Measurements from ENCODE around the gene PSMC3IP. TPM values are rescaled to one million over a fixed set of nuclear protein-coding genes. Genes with fewer than 3 reads are reported as not detected.

PSMC3IP gene
- polyA plus RNA-seq, 1 donor (not counting 4 experiments of a cell fraction or from before 2014, with no cell fraction given) = 7.7 TPM

- peaks cover 4% of the 10 kb centered on the region for H3K9me1 ChIP-seq (ENCODE audit: control insufficient read depth, extremely low read depth, insufficient read depth, low read length)
- peaks cover 34% of the 10 kb centered on the region for H3K4me1 ChIP-seq (ENCODE audit: control insufficient read depth, extremely low read depth, insufficient read depth, low read length)
- H3K4me3 ChIP-seq (ENCODE audit: control insufficient read depth in 2 of 3, extremely low read depth in 1 of 3, insufficient read depth in 2 of 3, low read depth in 1 of 3, low read length in 3 of 3) = peak overlapping the region in 2 of 3 experiments; percentile 39 to 50
- H3K9me3 ChIP-seq (ENCODE audit: control insufficient read depth, low read depth, low read length) = no peaks in the 10 kb centered on the region
- H3K79me2 ChIP-seq (ENCODE audit: control insufficient read depth, insufficient read depth, low read length) = no peaks in the 10 kb centered on the region
- FAIRE-seq (peak; percentile 97), DNase-seq (ENCODE audit: low read depth, low spot score) (no peak)
- TF ChIP-seq, protein P1, sequence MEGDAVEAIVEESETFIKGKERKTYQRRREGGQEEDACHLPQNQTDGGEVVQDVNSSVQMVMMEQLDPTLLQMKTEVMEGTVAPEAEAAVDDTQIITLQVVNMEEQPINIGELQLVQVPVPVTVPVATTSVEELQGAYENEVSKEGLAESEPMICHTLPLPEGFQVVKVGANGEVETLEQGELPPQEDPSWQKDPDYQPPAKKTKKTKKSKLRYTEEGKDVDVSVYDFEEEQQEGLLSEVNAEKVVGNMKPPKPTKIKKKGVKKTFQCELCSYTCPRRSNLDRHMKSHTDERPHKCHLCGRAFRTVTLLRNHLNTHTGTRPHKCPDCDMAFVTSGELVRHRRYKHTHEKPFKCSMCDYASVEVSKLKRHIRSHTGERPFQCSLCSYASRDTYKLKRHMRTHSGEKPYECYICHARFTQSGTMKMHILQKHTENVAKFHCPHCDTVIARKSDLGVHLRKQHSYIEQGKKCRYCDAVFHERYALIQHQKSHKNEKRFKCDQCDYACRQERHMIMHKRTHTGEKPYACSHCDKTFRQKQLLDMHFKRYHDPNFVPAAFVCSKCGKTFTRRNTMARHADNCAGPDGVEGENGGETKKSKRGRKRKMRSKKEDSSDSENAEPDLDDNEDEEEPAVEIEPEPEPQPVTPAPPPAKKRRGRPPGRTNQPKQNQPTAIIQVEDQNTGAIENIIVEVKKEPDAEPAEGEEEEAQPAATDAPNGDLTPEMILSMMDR (optimal IDR thresholded peaks at IDR 0.05 in 1 of 3, IDR thresholded peaks at IDR 0.05 in 1 of 3, conservative IDR thresholded peaks at IDR 0.05 in 1 of 3; ENCODE audit: extremely low read depth in 1 of 3, insufficient read depth in 2 of 3, low read length in 3 of 3) = no peak
- no peak for TF ChIP-seq EZH2 (IDR thresholded peaks at IDR 0.05; ENCODE audit: low read length)
- no peaks in the 10 kb centered on the region for H4K20me1 ChIP-seq (ENCODE audit: control insufficient read depth, extremely low read depth, insufficient read depth, low read length)
- H3K27me3 ChIP-seq (ENCODE audit: control insufficient read depth, extremely low read depth, insufficient read depth, low read length) = no peaks in the 10 kb centered on the region
- H3K4me2 ChIP-seq (ENCODE audit: control insufficient read depth, extremely low read depth, insufficient read depth, low read depth, low read length) = peak overlapping the region; percentile 88
- peaks cover 32 to 43% of the 10 kb centered on the region in 2 experiments for H3K36me3 ChIP-seq (ENCODE audit: control insufficient read depth in 2 of 2, extremely low read depth in 1 of 2, insufficient read depth in 2 of 2, low read length in 2 of 2)
- H3K9ac ChIP-seq (ENCODE audit: control insufficient read depth, extremely low read depth, insufficient read depth, low read length) = peak overlapping the region; percentile 48
- H2AFZ ChIP-seq (ENCODE audit: control insufficient read depth, low read length) = peak overlapping the region; percentile 21
- H3K27ac ChIP-seq (ENCODE audit: control insufficient read depth, insufficient read depth, low read length) = peak overlapping the region; percentile 86
- dilution Hi-C loops (cut with MboI; ENCODE audit: extremely low pct_ligation_motif_present, low sequenced_read_pairs) = no loop called here
Observed at GRCh38 chr17:42586514-42587230, 9.1 kb upstream of the PSMC3IP start.

- peaks cover 4% of the 10 kb centered on the region for H3K9me1 ChIP-seq (ENCODE audit: control insufficient read depth, extremely low read depth, insufficient read depth, low read length)
- no peaks in the 10 kb centered on the region for H3K9me3 ChIP-seq (ENCODE audit: control insufficient read depth, low read depth, low read length)
- DNase-seq (ENCODE audit: low read depth, low spot score) (no peak), FAIRE-seq (no peak)
- H3K27me3 ChIP-seq (ENCODE audit: control insufficient read depth, extremely low read depth, insufficient read depth, low read length) = no peaks in the 10 kb centered on the region
- H3K4me3 ChIP-seq (ENCODE audit: control insufficient read depth in 2 of 3, extremely low read depth in 1 of 3, insufficient read depth in 2 of 3, low read depth in 1 of 3, low read length in 3 of 3) = no peak overlapping the region
- no peaks in the 10 kb centered on the region for H4K20me1 ChIP-seq (ENCODE audit: control insufficient read depth, extremely low read depth, insufficient read depth, low read length)
- H3K36me3 ChIP-seq (ENCODE audit: control insufficient read depth in 2 of 2, extremely low read depth in 1 of 2, insufficient read depth in 2 of 2, low read length in 2 of 2) = peaks cover 33 to 45% of the 10 kb centered on the region in 2 experiments
- no peak overlapping the region for H3K4me2 ChIP-seq (ENCODE audit: control insufficient read depth, extremely low read depth, insufficient read depth, low read depth, low read length)
- dilution Hi-C loops (cut with MboI; ENCODE audit: extremely low pct_ligation_motif_present, low sequenced_read_pairs) = no loop called here
- no peak overlapping the region for H3K9ac ChIP-seq (ENCODE audit: control insufficient read depth, extremely low read depth, insufficient read depth, low read length)
- H3K79me2 ChIP-seq (ENCODE audit: control insufficient read depth, insufficient read depth, low read length) = no peaks in the 10 kb centered on the region
- no peak for TF ChIP-seq EZH2 (IDR thresholded peaks at IDR 0.05; ENCODE audit: low read length)
- TF ChIP-seq, protein P1 (optimal IDR thresholded peaks at IDR 0.05 in 1 of 3, IDR thresholded peaks at IDR 0.05 in 1 of 3, conservative IDR thresholded peaks at IDR 0.05 in 1 of 3; ENCODE audit: extremely low read depth in 1 of 3, insufficient read depth in 2 of 3, low read length in 3 of 3) = no peak
- H3K4me1 ChIP-seq (ENCODE audit: control insufficient read depth, extremely low read depth, insufficient read depth, low read length) = peaks cover 34% of the 10 kb centered on the region
- no peak overlapping the region for H2AFZ ChIP-seq (ENCODE audit: control insufficient read depth, low read length)
- no peak overlapping the region for H3K27ac ChIP-seq (ENCODE audit: control insufficient read depth, insufficient read depth, low read length)
Observed at GRCh38 chr17:42585353-42585752, 7.8 kb upstream of the PSMC3IP start.
